HepG2 (cell line): ENCODE data around the gene UST. TPM values are rescaled to one million over a fixed set of nuclear protein-coding genes. Genes with fewer than 3 reads are reported as not detected.

Experiments used
- BCL6 ChIP-seq: IDR thresholded peaks from 2 replicates; pipeline ENCODE4 v1.6.1; 2016; ENCODE audit warnings: missing genetic modification reagents, missing compliant biosample characterization
- BHLHE40 ChIP-seq: IDR thresholded peaks from 2 replicates; pipeline ENCODE4 v1.6.1; 2011; ENCODE audit warnings: low read length, improper control_type of control experiment
- EHMT2 ChIP-seq: fragments of 200-600 bp; sonication (generic); IDR thresholded peaks from 2 replicates; pipeline ENCODE4 v1.7.0; 2017; ENCODE audit warnings: antibody characterized with exemption, low read depth, low read length, borderline replicate concordance
- KDM5A ChIP-seq: fragments of 200-600 bp; sonication (generic); IDR thresholded peaks from 2 replicates; pipeline ENCODE4 v1.7.0; 2018; ENCODE audit warnings: antibody characterized with exemption, mild to moderate bottlenecking, low read length, borderline replicate concordance
- NFIC ChIP-seq: IDR thresholded peaks from 2 replicates; pipeline ENCODE4 v1.6.1; 2012; ENCODE audit warnings: mild to moderate bottlenecking, low read length, inconsistent platforms
- ZBTB7B ChIP-seq: sonication (generic); formaldehyde crosslinking; IDR thresholded peaks from 2 replicates; pipeline ENCODE4 v1.4.0; 2020; ENCODE audit warnings: missing genetic modification reagents
- ZNF207 ChIP-seq: fragments of 450-650 bp; IDR thresholded peaks from 2 replicates; pipeline ENCODE4 v1.6.1; 2016; ENCODE audit warnings: antibody characterized with exemption, borderline replicate concordance
- ZNF24 ChIP-seq: fragments of 450-650 bp; IDR thresholded peaks from 2 replicates; pipeline ENCODE4 v1.6.1; 2017; ENCODE audit warnings: antibody characterized with exemption, mild to moderate bottlenecking
- ZNF557 ChIP-seq: sonication (generic); formaldehyde crosslinking; IDR thresholded peaks from 2 replicates; pipeline ENCODE4 v1.4.0; 2020; ENCODE audit warnings: missing genetic modification reagents
- ZNF773 ChIP-seq: sonication (generic); formaldehyde crosslinking; IDR thresholded peaks from 2 replicates; pipeline ENCODE4 v1.4.0; 2020; ENCODE audit warnings: missing genetic modification reagents, borderline replicate concordance
- ZSCAN30 ChIP-seq: sonication (generic); formaldehyde crosslinking; IDR thresholded peaks from 2 replicates; pipeline ENCODE4 v1.5.0; 2020; ENCODE audit warnings: mild to moderate bottlenecking, missing genetic modification reagents
- polyA plus RNA-seq, 8 experiments: library from polyadenylated mRNA; depleted of rRNA in 3 of 8; stranded (reverse) in 7 of 8; unstranded in 1 of 8; fragments of >200 nt; fragmentation: Illumina TruSeq in 4 of 8; extraction: Trizol in 4 of 8; gene quantifications; 2 replicates each; pipeline versions ENCODE4 v1.2.1 to v1.2.3, GENCODE V29; 2011 to 2016; ENCODE audit warnings: low read depth in 4 of 8, missing spikeins in 1 of 8, mixed read lengths in 1 of 8; ENCODE audit not compliant: insufficient read depth in 1 of 8
- total RNA-seq, 5 experiments: library from RNA; depleted of rRNA; stranded (reverse); fragments of >200 nt; fragmentation: Illumina TruSeq; extraction: Trizol; gene quantifications; 2 replicates each; pipeline ENCODE4 v1.2.3, GENCODE V29; 2016; ENCODE audit warnings: low read depth in 1 of 5
- TF ChIP-seq, protein P1 (sequence below): sonication (generic); formaldehyde crosslinking; IDR thresholded peaks from 2 replicates; pipeline ENCODE4 v1.4.0; 2020; ENCODE audit warnings: low read depth, missing genetic modification reagents
- TF ChIP-seq, protein P2 (sequence below): IDR thresholded peaks from 2 replicates; pipeline ENCODE4 v1.6.1; 2016
- TF ChIP-seq, protein P3 (sequence below): sonication (generic); formaldehyde crosslinking; IDR thresholded peaks from 2 replicates; pipeline ENCODE4 v1.4.0; 2020; ENCODE audit warnings: missing genetic modification reagents
- TF ChIP-seq, protein P4 (sequence below): IDR thresholded peaks from 2 replicates; pipeline ENCODE4 v1.6.1; 2016; ENCODE audit warnings: low read depth, borderline replicate concordance
- TF ChIP-seq, protein P5 (sequence below): sonication (generic); formaldehyde crosslinking; conservative IDR thresholded peaks from 2 replicates; pipeline ENCODE4 v1.8.0; 2022; ENCODE audit warnings: low read depth, missing genetic modification reagents
- TF ChIP-seq, protein P6 (sequence below): IDR thresholded peaks from 2 replicates; pipeline ENCODE4 v1.6.1; 2016; ENCODE audit warnings: mild to moderate bottlenecking
- TF ChIP-seq, protein P7 (sequence below): sonication (generic); formaldehyde crosslinking; IDR thresholded peaks from 2 replicates; pipeline ENCODE4 v1.4.0; 2020; ENCODE audit warnings: mild to moderate bottlenecking, missing genetic modification reagents

Gene UST
- total and polyA plus RNA-seq, 2 of the 13 experiments (the other 11 are each of a cell fraction or from before 2014, with no cell fraction given), result 0.27 TPM; not detected in 1

DNA sequence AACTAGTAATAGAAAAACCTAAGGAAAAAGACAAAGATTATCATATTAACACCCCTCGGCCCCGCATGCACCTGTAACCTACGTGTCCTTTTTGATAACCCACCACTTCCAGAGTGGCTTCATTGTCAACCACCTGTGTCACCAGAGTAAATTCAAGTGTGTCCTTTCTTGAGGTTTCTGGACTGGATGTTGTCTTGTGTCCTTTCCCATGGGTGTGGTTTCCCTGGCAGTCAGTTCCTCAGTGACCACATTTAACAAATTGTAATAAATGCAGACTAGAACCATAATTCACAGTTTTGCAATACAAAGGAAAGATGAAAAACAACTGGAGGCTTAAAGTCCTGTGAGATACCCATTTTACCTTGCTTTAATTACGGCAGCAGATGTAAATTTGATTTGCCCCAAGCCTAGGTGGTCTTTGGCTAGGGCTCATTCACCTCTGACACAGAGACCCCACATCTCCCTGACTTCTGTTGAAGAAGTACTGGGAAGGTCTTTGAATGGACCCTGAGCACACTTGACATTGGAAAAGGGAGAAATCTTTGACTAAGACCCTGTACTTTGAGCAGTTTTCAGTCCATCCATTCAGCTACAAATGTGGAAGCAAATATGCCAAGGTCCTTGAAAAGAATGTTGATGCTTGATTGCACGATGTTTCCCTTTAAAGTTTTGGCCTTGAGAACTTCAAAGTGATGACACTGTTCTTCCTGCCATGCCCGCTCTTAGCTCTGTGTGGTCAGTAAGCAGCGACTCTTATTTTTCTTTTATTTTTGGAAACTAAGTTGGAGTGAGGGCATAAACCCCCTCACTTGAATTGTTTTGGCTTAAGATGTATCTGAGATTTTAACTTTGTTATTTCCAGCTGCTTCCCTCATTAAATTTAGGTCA, 232.4 kb downstream of the UST start (continued):
- TF ChIP-seq ZSCAN30, result no peak
- TF ChIP-seq, protein P1, sequence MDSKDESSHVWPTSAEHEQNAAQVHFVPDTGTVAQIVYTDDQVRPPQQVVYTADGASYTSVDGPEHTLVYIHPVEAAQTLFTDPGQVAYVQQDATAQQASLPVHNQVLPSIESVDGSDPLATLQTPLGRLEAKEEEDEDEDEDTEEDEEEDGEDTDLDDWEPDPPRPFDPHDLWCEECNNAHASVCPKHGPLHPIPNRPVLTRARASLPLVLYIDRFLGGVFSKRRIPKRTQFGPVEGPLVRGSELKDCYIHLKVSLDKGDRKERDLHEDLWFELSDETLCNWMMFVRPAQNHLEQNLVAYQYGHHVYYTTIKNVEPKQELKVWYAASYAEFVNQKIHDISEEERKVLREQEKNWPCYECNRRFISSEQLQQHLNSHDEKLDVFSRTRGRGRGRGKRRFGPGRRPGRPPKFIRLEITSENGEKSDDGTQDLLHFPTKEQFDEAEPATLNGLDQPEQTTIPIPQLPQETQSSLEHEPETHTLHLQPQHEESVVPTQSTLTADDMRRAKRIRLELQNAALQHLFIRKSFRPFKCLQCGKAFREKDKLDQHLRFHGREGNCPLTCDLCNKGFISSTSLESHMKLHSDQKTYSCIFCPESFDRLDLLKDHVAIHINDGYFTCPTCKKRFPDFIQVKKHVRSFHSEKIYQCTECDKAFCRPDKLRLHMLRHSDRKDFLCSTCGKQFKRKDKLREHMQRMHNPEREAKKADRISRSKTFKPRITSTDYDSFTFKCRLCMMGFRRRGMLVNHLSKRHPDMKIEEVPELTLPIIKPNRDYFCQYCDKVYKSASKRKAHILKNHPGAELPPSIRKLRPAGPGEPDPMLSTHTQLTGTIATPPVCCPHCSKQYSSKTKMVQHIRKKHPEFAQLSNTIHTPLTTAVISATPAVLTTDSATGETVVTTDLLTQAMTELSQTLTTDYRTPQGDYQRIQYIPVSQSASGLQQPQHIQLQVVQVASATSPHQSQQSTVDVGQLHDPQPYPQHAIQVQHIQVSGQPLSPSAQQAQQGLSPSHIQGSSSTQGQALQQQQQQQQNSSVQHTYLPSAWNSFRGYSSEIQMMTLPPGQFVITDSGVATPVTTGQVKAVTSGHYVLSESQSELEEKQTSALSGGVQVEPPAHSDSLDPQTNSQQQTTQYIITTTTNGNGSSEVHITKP (CRISPR knock-in tag), result no peak
- peak; percentile 89 for TF ChIP-seq ZBTB7B
- 0 out of 2 replicates have a peak, but pooled peaks have one; percentile 15 for TF ChIP-seq BHLHE40
- TF ChIP-seq, protein P2, sequence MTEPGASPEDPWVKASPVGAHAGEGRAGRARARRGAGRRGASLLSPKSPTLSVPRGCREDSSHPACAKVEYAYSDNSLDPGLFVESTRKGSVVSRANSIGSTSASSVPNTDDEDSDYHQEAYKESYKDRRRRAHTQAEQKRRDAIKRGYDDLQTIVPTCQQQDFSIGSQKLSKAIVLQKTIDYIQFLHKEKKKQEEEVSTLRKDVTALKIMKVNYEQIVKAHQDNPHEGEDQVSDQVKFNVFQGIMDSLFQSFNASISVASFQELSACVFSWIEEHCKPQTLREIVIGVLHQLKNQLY (CRISPR knock-in tag), result peak; percentile 51; the same call in 1 of the 2 replicates
- no peak for TF ChIP-seq ZNF773 (CRISPR knock-in tag)
- TF ChIP-seq, protein P3, sequence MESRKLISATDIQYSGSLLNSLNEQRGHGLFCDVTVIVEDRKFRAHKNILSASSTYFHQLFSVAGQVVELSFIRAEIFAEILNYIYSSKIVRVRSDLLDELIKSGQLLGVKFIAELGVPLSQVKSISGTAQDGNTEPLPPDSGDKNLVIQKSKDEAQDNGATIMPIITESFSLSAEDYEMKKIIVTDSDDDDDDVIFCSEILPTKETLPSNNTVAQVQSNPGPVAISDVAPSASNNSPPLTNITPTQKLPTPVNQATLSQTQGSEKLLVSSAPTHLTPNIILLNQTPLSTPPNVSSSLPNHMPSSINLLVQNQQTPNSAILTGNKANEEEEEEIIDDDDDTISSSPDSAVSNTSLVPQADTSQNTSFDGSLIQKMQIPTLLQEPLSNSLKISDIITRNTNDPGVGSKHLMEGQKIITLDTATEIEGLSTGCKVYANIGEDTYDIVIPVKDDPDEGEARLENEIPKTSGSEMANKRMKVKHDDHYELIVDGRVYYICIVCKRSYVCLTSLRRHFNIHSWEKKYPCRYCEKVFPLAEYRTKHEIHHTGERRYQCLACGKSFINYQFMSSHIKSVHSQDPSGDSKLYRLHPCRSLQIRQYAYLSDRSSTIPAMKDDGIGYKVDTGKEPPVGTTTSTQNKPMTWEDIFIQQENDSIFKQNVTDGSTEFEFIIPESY, result peak; percentile 5; the same call in 1 of the 2 replicates
- 0 out of 2 replicates have a peak, but pooled peaks have one; percentile 19 for TF ChIP-seq ZNF557 (CRISPR knock-in tag)
- peak; percentile 85 for TF ChIP-seq NFIC
- peak; percentile 86; the same call in 1 of the 2 replicates for TF ChIP-seq EHMT2
- TF ChIP-seq KDM5A, result no peak
- TF ChIP-seq, protein P4, sequence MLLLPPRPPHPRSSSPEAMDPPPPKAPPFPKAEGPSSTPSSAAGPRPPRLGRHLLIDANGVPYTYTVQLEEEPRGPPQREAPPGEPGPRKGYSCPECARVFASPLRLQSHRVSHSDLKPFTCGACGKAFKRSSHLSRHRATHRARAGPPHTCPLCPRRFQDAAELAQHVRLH, result no peak; the same call in 1 of the 2 replicates
- no peak for TF ChIP-seq ZNF24
- peak; percentile 82 for TF ChIP-seq BCL6 (CRISPR knock-in tag)
- TF ChIP-seq, protein P5, sequence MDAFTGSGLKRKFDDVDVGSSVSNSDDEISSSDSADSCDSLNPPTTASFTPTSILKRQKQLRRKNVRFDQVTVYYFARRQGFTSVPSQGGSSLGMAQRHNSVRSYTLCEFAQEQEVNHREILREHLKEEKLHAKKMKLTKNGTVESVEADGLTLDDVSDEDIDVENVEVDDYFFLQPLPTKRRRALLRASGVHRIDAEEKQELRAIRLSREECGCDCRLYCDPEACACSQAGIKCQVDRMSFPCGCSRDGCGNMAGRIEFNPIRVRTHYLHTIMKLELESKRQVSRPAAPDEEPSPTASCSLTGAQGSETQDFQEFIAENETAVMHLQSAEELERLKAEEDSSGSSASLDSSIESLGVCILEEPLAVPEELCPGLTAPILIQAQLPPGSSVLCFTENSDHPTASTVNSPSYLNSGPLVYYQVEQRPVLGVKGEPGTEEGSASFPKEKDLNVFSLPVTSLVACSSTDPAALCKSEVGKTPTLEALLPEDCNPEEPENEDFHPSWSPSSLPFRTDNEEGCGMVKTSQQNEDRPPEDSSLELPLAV (CRISPR knock-in tag), result no peak
- TF ChIP-seq, protein P6, sequence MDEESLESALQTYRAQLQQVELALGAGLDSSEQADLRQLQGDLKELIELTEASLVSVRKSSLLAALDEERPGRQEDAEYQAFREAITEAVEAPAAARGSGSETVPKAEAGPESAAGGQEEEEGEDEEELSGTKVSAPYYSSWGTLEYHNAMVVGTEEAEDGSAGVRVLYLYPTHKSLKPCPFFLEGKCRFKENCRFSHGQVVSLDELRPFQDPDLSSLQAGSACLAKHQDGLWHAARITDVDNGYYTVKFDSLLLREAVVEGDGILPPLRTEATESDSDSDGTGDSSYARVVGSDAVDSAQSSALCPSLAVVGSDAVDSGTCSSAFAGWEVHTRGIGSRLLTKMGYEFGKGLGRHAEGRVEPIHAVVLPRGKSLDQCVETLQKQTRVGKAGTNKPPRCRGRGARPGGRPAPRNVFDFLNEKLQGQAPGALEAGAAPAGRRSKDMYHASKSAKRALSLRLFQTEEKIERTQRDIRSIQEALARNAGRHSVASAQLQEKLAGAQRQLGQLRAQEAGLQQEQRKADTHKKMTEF (CRISPR knock-in tag), result peak; percentile 81
- TF ChIP-seq, protein P7, sequence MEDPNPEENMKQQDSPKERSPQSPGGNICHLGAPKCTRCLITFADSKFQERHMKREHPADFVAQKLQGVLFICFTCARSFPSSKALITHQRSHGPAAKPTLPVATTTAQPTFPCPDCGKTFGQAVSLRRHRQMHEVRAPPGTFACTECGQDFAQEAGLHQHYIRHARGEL, result no peak
- TF ChIP-seq ZNF207, result no peak
